Central memory CD4-positive, alpha-beta T cell (primary cell): ENCODE data around the gene C1D.

ENCODE experiments used
- DNase-seq: peaks from one replicate; pipeline ENCODE4 v3.0.0; 2022

The C1D gene

DNA sequence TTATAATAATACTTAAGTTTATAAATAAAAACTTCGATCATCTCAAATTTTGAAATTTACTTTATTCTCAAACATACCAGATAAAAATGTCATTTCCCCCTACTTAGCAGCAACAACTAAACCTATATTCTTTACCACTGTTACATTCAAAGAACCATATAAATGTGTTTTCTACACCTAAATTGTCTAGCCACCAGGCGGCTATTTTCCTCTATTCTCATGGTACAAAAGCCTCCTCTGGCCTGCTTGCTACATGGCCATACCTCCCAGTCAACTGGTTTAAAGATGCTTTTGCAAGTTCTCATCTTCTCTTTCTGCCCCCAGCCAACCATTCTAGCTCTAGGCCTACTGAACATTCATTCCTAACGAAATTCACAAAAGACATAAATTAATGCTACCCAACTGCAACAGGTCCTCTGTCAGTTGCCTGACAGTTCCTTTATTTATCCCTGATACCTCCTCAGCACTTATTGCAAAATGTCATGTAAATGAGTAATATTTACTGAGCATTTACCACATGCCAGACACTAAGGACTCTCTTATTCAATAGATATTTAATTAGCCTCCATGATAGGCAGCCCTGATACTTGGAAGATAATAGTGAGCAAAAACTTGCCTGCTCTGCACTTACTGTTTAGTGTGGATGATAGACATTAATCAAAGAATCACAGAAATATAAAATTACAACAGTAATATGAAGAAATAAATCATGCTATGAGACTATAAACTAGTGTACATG lies 5.0 kb downstream of the C1D start:
- DNase-seq, result no peak

DNA sequence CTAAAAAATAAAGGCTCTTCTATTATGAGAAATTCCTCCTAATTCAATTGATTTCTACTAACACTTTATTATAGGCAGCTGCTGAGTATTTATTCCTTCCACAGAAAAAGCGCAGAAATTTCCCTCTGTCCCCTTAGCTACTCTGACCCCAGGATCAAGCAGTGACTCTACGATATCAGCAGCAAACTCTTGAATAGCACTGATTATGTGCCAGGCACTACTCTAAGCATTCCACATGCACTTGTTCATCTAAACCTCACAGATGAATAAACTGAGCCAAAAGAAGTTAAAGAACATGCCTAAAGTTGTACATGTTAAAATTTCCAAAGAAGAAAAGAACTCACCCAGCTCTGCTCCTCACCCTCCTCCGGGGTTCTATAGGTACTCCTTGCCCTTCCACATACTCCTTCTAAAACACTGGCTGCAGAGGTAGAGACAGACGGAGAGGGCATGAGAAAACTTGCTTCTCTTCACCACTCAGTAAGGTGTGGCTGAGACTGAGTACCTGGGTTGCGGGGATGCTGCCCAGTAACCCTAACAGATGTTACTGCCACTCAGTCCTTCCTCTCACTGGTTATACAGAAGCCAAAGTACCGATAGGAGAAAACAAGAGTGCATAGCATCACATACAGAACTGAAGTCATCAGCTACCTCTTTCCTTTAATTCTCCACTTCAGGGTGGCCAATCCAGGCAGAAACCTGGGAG lies 9.9 kb downstream of the C1D start:
- no peak for DNase-seq

DNA sequence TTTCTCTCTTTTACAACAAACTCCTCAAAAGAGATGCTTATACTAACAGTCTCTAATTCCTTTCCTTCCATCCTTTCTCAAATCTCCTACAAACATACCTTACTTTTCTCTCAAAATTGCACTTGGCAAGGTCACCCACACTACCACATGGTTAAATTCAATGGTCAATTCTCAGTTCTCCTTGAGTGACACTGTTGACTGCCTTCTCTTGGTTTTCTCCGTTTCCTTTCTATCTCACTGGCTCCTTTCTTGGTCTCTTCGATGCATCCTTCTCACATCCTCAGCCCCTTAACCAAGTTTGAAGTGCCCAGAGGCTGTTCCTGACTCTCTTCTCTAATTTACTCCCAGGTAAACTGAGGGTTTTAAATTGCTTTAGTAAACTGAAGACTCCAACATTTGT lies 12.5 kb downstream of the C1D start:
- no peak for DNase-seq

DNA sequence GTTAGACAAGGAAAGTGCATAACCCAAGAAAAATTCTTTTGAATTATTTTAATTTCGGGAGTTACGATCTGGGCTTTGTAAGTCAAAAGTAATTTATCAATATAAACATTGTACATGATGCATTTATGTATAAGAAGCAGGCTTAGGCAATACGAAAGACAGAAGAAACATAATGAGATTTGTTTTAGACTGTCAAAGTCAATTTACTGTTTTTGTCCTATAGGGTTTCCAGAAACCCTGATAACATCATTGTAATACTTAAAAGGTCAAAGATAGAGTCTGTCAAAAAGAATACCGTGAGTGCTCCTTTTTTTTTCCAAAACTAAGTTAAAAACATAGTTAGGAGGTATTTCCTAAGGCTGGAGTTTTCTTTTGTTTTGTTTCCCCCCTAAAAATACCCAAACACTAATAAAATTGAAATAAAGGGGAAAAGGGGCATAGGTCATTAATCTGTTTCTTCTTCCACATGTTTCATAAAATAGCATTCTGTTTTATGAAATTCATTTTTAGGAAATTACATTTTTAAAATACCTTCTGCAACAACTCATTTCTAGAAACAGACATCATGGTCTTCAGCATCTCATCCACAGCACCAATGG lies 16.1 kb downstream of the C1D start:
- no peak for DNase-seq

DNA sequence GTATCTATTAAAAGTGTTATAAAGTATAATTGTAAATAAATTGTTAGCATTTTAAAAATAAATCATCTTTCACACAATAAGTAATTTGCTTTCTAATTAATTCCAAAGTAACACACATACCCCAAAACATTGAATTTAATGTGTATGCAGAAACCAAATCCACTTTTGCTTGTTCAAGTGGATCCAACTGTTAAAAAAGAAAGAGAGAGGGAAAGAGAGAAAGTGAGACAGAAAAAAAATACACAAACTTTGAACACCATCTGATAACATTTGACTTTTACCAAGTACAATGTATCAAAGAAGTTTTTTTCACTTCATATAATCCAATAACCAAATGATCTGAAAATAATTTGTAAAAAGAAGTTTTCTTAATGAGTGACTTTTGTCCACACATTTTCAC lies 16.6 kb downstream of the C1D start:
- DNase-seq, result no peak

DNA sequence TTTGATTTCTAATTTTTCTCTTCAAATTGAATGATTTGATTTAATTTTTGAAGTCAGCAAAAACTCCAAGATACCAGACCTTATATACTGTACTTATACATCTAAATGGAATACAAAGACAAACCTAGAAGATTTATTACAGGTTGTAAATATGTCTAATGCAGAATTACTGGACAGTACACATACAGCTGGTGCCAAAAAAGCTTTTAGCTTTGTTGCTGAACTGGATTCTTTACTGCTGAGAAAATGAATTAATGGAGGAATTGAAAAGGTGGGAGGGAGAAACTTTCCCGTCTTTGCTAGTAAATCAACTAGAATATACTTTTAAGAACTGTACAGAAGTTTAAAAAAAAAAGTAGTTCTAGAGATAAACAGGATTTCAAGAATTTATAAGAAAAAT lies 17.5 kb downstream of the C1D start:
- DNase-seq, result no peak

DNA sequence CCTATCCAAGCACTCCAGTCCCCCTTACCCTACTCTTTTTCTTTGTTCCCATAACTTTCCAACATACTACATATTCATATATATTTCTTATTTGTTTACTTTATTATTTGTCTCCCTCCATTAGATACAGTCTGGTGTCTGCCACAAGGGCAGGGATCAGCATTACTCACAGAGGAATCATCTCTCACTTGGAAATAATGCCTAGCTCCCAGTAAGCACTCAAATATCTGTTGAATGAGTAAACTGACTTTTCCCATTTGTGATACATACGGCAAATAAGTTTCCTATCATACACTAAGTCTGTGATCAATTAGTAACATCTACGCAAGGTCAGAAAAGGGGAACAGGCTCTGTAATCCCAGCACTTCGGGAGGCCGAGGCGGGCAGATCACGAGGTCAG lies 18.7 kb downstream of the C1D start:
- DNase-seq, result no peak

DNA sequence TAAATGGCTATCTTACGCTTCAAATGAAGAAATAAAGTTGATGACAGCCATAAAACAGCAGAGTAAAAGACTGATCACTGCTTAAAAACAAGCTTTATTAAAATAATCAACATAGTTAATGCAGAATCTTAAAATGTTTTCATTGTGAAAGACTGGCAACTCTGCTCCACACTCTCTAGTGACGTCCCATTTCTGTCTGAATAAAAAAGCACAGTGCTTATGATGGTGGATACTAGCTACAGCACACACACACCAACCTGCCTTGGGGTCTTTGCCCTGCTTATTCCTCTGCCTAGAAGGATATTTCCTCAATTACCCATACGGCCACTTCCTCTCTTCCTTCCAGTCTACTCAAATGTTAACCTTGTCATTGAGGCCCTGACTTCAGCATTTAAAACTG lies 19.1 kb downstream of the C1D start:
- DNase-seq, result no peak

DNA sequence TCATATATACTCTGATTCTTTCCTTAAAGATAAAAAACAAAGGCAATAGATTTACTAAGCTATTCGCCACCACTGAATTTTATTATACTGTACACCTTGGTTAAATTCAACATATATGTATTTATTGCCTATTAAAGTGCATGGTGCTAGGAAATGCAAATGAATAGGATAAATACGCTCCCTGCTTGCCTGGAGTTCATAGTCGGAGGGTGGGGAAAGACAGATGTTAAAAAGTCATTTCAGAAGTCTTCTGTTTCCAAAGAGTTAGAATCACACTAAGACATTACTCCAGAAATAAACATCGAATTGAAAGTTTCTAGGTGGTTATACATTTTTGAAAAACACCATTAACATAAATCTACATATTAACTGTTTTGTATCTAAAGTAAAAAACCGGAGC lies 19.8 kb downstream of the C1D start:
- no peak for DNase-seq

DNA sequence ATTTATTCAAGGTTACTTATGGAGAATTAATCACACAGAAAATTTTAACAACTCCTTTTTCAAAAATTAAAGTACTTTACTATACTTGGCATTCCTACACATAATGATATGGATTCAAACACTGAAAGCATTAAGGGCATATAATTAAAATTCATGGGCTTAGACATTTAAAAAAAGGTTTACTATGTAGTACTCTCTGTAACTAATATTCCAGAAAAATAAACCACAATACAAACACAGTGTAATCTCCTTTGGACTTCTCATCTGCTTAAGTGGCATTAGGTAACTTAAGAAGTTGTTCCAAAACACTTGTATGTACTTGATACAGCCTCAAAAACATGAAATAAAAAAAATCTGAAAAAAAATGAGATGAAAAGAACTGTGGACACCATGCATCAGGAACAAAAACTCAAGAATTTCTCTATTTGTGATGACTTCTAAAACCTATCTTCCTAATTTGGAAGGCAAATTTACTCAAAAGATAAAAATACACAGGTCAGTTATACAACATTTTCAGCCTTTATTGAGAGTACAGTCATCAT lies 21.0 kb downstream of the C1D start:
- no peak for DNase-seq

DNA sequence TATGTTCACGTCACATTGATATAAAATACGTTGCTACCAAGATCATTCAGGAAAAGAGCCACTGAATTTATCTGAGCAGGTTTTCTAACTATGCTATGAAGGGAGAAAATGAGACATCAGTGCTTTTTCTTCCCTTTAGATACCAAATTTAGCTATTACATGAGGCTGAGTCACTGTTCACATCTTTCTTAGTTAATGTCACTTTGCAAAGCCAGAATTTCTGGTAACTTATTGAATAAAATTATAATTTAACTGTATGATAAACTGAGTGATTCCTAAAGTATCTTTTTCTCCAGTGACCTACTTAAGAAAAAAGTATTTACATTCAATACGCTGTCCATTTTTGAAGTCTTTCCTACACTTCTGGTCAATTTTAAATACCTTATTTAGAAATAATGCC lies 22.7 kb downstream of the C1D start:
- DNase-seq, result no peak

DNA sequence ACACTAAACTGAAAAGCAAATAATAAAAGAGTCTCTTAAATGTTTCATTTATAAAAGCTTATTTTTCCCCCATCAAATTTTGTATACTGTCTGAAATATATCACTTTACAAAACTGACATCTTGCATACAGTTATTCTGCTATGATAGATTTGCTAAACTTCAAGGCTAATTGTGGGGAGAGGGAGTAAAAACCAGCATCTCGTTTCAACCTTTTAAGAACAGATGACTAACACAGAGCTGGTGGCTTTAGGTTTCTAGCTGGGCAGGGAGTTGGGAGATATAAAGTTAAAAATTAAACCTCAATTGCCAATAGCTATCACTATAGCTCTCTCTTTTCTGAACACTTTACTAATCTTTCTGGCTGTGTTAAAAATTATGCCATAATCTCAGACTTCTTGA lies 23.5 kb downstream of the C1D start:
- no peak for DNase-seq

DNA sequence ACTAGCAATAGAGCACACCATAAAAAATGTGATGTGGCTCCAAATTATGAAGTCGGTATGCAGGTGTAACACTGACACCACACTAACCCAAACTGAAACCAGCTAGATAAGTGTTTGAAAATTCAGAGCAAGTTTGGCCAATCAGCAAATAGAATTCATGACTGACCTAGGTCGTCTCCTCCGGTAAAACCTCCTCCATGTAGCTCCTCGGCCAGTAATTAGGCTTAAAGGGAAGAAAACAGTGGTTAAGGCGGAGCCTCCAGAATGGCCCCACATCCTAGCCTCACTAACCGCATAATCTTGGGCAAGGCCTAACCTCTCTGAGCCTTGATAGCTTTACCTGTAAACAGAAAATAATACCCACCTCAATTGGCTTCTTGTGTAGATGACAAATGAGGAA lies 30.1 kb downstream of the C1D start:
- DNase-seq, result no peak

DNA sequence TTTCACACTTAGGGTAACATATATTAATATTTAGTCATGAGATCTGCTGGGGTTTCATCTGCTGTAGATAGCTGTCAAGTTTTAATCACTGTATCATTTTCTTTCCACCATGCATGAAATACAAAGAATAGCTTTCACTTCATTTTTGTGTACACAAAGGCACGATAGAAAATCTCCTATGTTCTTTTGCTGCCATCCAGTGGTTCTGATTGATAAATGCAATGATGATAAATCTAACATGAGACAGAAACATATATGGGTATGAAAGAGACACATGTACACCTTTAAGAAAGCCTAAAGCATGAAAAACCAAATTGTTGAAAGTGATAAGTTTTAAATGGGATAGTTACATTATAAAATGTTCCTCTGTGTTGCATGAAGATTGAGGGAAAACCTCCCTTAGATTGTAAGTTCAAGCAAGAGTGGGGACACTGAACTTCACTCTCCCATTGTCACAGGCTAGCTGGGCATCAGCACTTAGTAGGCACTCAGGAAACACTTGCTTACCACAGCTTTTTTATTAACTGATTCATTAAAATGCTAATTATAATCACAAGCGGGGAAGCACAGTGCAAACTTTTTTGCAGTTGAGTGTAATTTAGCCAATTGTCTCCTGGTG lies 31.2 kb downstream of the C1D start:
- peak; percentile 5 for DNase-seq

DNA sequence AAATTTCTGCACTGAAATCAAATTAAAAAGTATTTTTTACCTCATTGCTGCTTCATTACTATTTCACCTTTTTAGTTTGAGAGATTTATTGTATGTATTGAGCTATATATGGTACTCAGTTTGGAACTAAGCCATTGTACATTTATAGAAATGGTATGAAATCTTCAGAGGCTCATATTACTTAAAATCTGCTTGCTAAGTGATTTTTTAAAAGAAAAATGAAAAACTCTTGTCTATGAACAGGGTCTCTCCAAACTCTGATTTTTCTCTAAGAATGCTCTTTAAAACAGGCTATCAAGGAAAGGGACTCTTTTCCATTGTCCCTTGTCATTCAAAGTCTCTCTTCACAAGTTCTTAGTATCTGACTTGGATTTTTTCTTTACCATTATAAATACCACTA lies 31.8 kb downstream of the C1D start:
- no peak for DNase-seq

DNA sequence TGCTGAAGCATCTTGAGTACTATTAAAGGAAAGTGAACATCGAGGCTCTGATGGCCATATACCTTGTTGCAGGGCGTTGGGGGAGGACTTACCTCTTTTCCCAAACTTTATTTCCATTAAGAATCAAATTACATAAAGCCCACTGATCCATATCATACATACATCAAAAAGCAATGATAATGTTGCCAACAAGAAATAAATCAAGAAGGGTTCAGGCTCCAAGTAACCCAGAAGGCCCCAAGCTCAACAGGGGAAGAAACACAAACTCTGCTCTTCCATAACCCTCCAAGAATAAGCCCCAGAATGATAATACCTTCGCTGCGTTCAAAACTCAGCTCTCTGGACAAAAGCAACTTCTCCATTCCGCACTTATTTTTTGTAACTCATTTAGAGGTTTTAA lies 32.3 kb downstream of the C1D start:
- no peak for DNase-seq

DNA sequence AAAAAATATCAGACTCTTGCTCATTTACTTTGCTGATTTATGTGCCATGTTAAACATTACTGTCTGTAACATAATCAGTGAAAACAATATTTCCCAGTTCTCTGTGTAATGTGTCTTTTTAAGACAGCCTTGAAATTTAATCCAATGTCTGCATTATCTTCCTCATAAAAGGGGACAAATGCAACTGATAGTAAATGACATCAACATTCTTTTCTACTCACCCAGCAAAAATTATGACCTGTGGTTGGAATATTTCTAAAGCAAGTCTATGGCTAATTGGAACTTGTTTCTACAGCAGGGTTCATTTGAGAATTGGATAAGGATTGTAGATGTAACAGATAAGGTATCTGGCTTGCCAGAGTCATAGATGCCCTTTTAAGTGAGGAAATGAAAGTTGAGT lies 34.8 kb downstream of the C1D start:
- no peak for DNase-seq

DNA sequence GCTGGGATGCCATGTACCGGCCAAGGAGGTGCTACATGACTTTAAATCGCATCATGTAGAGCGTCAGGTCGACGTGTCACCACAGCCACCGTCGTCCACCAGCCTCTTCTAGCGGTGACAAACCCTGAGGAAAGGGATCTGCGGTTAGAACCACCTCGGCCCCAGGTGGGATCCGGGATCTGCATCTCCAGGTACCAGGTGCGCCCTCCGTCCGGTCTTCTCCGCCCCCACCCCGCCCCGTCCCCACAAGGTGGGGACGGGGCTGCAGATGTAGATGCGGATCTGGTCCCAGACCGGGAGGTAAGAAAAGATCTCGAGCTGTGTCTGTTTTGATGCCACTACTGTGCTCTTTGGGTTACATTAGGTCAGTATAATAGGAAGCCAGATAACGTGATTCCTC lies 38.4 kb downstream of the C1D start:
- DNase-seq, result no peak

DNA sequence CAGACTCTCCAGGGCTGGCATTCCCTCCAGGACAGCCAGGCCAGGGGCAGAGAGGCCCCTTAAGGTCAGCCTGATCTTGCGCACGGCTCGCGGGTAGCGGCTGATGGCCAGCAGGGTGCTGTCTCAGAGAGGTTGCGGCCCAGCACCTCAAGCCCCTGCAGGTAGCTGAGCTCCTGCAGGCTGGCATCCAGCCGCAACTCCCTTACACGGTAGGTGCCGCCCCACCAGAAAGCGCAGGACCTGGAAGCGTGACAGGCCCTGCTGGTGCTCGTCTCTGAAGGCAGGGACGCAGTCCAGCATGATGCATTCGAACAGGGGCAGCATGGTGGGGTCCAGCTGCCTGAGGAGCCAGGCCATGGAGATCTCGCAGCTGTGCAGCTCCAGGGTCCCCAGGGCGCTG lies 38.9 kb downstream of the C1D start:
- DNase-seq, result no peak

DNA sequence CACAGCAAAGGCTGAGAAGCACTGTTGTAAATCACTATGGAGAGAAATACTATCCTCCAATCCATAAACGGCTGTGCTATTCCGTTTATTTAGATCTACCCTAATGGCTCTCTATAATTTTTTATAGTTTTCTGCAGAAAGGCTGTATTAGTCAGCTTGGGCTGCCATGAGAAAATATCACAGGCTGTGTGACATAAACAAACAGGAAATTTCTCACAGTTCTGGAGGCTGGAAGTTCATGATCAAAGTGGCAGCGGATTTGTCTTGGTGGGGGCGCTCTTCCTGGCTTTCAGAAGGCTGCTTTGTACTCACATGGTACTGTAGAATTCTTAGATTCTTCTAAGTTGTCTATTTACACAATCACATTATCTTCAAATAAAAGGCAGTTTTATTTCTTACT lies 44.1 kb downstream of the C1D start:
- DNase-seq, result no peak

DNA sequence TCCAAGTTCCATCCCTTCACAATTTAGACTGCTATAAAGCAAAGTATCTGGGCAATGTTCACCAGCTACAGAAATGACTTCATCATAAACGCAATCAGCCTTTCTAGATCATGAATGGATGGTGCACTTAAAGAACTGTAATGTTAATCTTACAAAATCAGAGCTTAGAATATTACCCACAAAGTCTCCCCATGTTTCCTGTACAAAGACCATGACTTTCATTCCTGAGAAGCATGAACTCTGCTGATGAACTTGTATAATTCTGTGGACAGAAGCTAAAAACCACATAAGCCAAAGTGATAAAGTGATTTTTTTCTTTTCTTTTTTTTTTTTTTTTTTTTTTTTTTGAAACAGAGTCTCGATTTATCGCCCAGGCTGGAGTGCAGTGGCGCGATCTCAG lies 53.3 kb downstream of the C1D start:
- no peak for DNase-seq

DNA sequence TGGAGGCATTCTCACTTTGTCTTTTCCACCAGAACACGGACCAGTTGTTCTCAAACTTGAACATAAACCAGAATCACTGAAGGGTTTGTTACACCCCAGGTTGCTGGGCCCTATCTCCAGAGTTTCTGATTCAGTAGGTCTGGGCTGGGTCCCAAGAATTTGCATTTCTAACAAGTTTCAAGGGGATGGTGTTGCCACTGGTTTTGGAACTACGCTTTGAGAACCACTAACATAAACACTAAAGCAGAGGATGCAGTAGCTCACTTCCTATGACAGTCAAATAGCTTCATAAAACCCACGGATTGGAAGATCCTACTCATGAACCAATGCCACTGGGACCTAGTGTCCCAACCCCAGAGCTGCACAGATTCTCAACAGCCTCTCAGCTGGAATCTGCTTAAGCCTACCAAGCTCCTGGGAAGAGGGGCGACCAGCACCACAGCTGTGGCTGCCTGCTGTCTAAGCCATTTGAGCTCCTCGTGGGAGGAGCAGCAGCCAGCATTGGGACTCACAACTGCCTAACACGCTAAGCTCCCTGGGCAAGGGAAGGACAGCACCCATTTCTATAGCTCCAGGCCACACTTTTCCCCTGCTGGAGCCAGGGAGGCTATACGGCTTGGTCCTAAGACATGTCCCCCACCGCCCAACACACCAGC lies 62.5 kb downstream of the C1D start:
- no peak for DNase-seq

DNA sequence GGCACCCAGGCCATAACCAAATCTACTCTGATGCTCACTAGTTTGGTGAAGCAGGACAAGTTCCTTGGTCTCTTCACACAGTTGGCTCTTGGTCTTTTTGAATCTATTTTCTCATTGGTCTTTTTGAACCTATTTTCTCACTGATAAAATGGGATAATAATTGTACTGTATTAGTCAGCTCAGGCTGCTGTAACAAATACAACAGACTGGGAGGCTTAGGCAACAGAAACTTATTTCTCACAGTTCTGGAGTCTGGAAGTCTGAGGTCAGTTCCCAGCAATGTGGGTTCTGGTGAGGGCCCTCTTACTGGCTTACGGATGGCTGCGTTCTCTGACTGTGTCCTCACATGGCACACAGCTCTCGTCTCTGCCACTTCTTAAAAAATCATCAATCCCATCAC lies 63.5 kb downstream of the C1D start:
- DNase-seq, result no peak
